Gastrocnemius medialis (tissue), 4 donors: ENCODE data around the gene MIB2. TPM values are rescaled to one million over a fixed set of nuclear protein-coding genes. Genes with fewer than 3 reads are reported as not detected.

ENCODE experiments used
- ATAC-seq, 2 donors: fragments of 150-250 bp; one replicate each; pipeline ENCODE4 v1.9.1; 2016
- DNase-seq, 2 donors: peaks; one replicate each; pipeline ENCODE4 v3.0.0-alpha.2; 2019
- H3K27ac ChIP-seq, 4 donors: fragments of 200-600 bp; sonication (generic); 1 replicate in 1 of 4; 2 replicates in 3 of 4; pipeline ENCODE4 v1.5.1; 2016 to 2018; ENCODE audit warnings: mild to moderate bottlenecking in 2 of 4, moderate library complexity in 1 of 4
- H3K27me3 ChIP-seq, 3 donors: fragments of 200-600 bp; sonication (generic) in 2 of 3; 1 replicate in 1 of 3; 2 replicates in 2 of 3; pipeline versions ENCODE4 v1.5.1 to v1.6.0; 2016 to 2019; ENCODE audit warnings: mild to moderate bottlenecking in 1 of 3, moderate library complexity in 1 of 3
- H3K36me3 ChIP-seq, 2 donors: fragments of 200-600 bp; sonication (generic) in 1 of 2; one replicate each; pipeline ENCODE4 v1.5.1; 2017 to 2018
- H3K4me1 ChIP-seq, 2 donors: fragments of 200-600 bp; sonication (generic) in 1 of 2; one replicate each; pipeline ENCODE4 v1.5.1; 2016 to 2017; ENCODE audit warnings: mild to moderate bottlenecking in 2 of 2
- H3K4me3 ChIP-seq, 4 donors: fragments of 200-600 bp; sonication (generic) in 3 of 4; 1 replicate in 1 of 4; 2 replicates in 3 of 4; pipeline ENCODE4 v1.5.1; 2016 to 2019; ENCODE audit warnings: mild to moderate bottlenecking in 2 of 4
- H3K9me3 ChIP-seq, 3 donors: fragments of 200-600 bp; sonication (generic) in 2 of 3; 1 replicate in 1 of 3; 2 replicates in 2 of 3; pipeline ENCODE4 v1.5.1; 2016 to 2019
- CTCF ChIP-seq, 5 experiments: fragments of 450-650 bp in 3 of 5; fragments of 200-600 bp in 2 of 5; sonication (generic) in 2 of 5; IDR thresholded peaks in 4 of 5; conservative IDR thresholded peaks in 1 of 5; 1 replicate in 4 of 5; 2 replicates in 1 of 5; pipeline ENCODE4 v1.5.1; 2016 to 2019; ENCODE audit warnings: antibody characterized with exemption in 5 of 5, mild to moderate bottlenecking in 3 of 5, moderate library complexity in 3 of 5
- POLR2A ChIP-seq, 2 donors: fragments of 450-650 bp; IDR thresholded peaks; one replicate each; pipeline ENCODE4 v1.6.1; 2017; ENCODE audit warnings: antibody characterized with exemption in 2 of 2, mild to moderate bottlenecking in 2 of 2, moderate library complexity in 2 of 2
- in situ Hi-C, 4 donors: fragments of 200-750 bp; cut with MboI; loops; one replicate each; pipeline versions ENCODE4 v1.15.0 to v1.8.0; 2017; ENCODE audit warnings: low sequenced_read_pairs in 4 of 4
- intact Hi-C: fragments of 100-400 bp; cut with DNase I; formaldehyde crosslinking; loops from one replicate; pipeline ENCODE4 v1.15.1; 2023; ENCODE audit warnings: low total_unique reads
- total RNA-seq, 4 donors: library from RNA; depleted of rRNA; stranded (reverse); fragments of >200 nt; gene quantifications; one replicate each; pipeline versions ENCODE4 v1.1.0 to v1.2.3, GENCODE V29; 2016

Gene MIB2
- total RNA-seq, 4 donors from 2014 or later, result 66.4 to 154 (median 117) TPM

GRCh38 chr1:1664941-1665814, 49.9 kb downstream of the MIB2 start:
- ATAC-seq (no peak), DNase-seq (no peak)
- Histone ChIP-seq H3K4me3 (no peak overlapping the region), H3K27ac (no peak overlapping the region), H3K36me3 (peaks cover 0 to 48% of the 10 kb centered on the region in 2 donors), H3K9me3 (no peaks in the 10 kb centered on the region), H3K27me3 (no peaks in the 10 kb centered on the region), H3K4me1 (peaks cover 8 to 12% of the 10 kb centered on the region in 2 donors)
- intact Hi-C loops (no loop called here), in situ Hi-C loops (no loop called here)
- TF ChIP-seq CTCF (IDR thresholded peaks at IDR 0.05 in 4 of 5, conservative IDR thresholded peaks at IDR 0.05 in 1 of 5), result no peak
- no peak for TF ChIP-seq POLR2A (IDR thresholded peaks at IDR 0.05)

GRCh38 chr1:1665815-1666251, 50.5 kb downstream of the MIB2 start:
- ATAC-seq (no peak), DNase-seq (no peak)
- Histone ChIP-seq H3K4me3 (no peak overlapping the region), H3K4me1 (peaks cover 5 to 8% of the 10 kb centered on the region in 2 donors), H3K36me3 (peaks cover 0 to 51% of the 10 kb centered on the region in 2 donors), H3K27me3 (no peaks in the 10 kb centered on the region), H3K27ac (no peak overlapping the region), H3K9me3 (no peaks in the 10 kb centered on the region)
- TF ChIP-seq CTCF (IDR thresholded peaks at IDR 0.05 in 4 of 5, conservative IDR thresholded peaks at IDR 0.05 in 1 of 5) (peak in 2 of 5 experiments; percentile 39 to 46), POLR2A (IDR thresholded peaks at IDR 0.05) (no peak)
- in situ Hi-C loops, result no loop called here
- intact Hi-C loops, result no loop called here

- Histone ChIP-seq H3K27ac (no peak overlapping the region), H3K27me3 (no peaks in the 10 kb centered on the region), H3K9me3 (no peaks in the 10 kb centered on the region), H3K4me1 (peaks cover 0 to 3% of the 10 kb centered on the region in 2 donors), H3K4me3 (no peak overlapping the region), H3K36me3 (peaks cover 0 to 58% of the 10 kb centered on the region in 2 donors)
- in situ Hi-C loops, result no loop called here
- DNase-seq, result no peak
- intact Hi-C loops, result no loop called here
- TF ChIP-seq POLR2A (IDR thresholded peaks at IDR 0.05) (no peak), CTCF (IDR thresholded peaks at IDR 0.05 in 4 of 5, conservative IDR thresholded peaks at IDR 0.05 in 1 of 5) (no peak)
- no peak for ATAC-seq
Measured at GRCh38 chr1:1666526-1666925, 51.2 kb downstream of the MIB2 start.

- intact Hi-C loops (no loop called here), in situ Hi-C loops (no loop called here)
- TF ChIP-seq POLR2A (IDR thresholded peaks at IDR 0.05) (no peak), CTCF (IDR thresholded peaks at IDR 0.05 in 4 of 5, conservative IDR thresholded peaks at IDR 0.05 in 1 of 5) (no peak)
- H3K27me3 ChIP-seq, result no peaks in the 10 kb centered on the region
- H3K36me3 ChIP-seq, result peaks cover 0 to 77% of the 10 kb centered on the region in 2 donors
- H3K9me3 ChIP-seq, result no peaks in the 10 kb centered on the region
- H3K4me3 ChIP-seq, result no peak overlapping the region
- no peak overlapping the region for H3K27ac ChIP-seq
- no peak for DNase-seq
- ATAC-seq, result no peak
- no peaks in the 10 kb centered on the region for H3K4me1 ChIP-seq
Measured at GRCh38 chr1:1669468-1670440, 54.5 kb downstream of the MIB2 start.
